HG03196 (cell line): ENCODE results near the gene PRIMA1.

Experiments used
- ATAC-seq: cut with Tn5 transposase; IDR thresholded peaks from one replicate; pipeline ENCODE4 v1.9.1; 2021; ENCODE audit not compliant: unreplicated experiment

Gene PRIMA1

GRCh38 chr14:93797071-93797470, 8.8 kb upstream of the PRIMA1 start:
- no peak for ATAC-seq

- ATAC-seq = no peak
Measured at GRCh38 chr14:93794756-93795155, 6.5 kb upstream of the PRIMA1 start.

GRCh38 chr14:93793555-93794324, 5.5 kb upstream of the PRIMA1 start:
- ATAC-seq = no peak

- no peak for ATAC-seq
Measured at GRCh38 chr14:93792391-93792790, 4.1 kb upstream of the PRIMA1 start.

- no peak for ATAC-seq
Measured at GRCh38 chr14:93790966-93791365, 2.7 kb upstream of the PRIMA1 start.

- ATAC-seq = no peak
Measured at GRCh38 chr14:93789228-93790130, 1.2 kb upstream of the PRIMA1 start.

GRCh38 chr14:93788543-93789227, 400 bp upstream of the PRIMA1 start:
- no peak for ATAC-seq

- ATAC-seq = no peak
Measured at GRCh38 chr14:93787465-93788292, 606 bp downstream of the PRIMA1 start.

- no peak for ATAC-seq
Measured at GRCh38 chr14:93785423-93785822, 2.9 kb downstream of the PRIMA1 start.

- ATAC-seq = no peak
Measured at GRCh38 chr14:93784878-93785277, 3.4 kb downstream of the PRIMA1 start.

GRCh38 chr14:93780813-93781400, 7.4 kb downstream of the PRIMA1 start:
- no peak for ATAC-seq

GRCh38 chr14:93778856-93779629, 9.2 kb downstream of the PRIMA1 start:
- no peak for ATAC-seq

- ATAC-seq = no peak
Measured at GRCh38 chr14:93778453-93778852, 9.8 kb downstream of the PRIMA1 start.

GRCh38 chr14:93775744-93776143, 12.5 kb downstream of the PRIMA1 start:
- no peak for ATAC-seq

- no peak for ATAC-seq
Measured at GRCh38 chr14:93775158-93775557, 13.1 kb downstream of the PRIMA1 start.

GRCh38 chr14:93772263-93772662, 16.0 kb downstream of the PRIMA1 start:
- ATAC-seq = no peak

- no peak for ATAC-seq
Measured at GRCh38 chr14:93765970-93766369, 22.3 kb downstream of the PRIMA1 start.

- ATAC-seq = no peak
Measured at GRCh38 chr14:93765155-93765554, 23.1 kb downstream of the PRIMA1 start.

- ATAC-seq = no peak
Measured at GRCh38 chr14:93764211-93764659, 24.1 kb downstream of the PRIMA1 start.
